H9 (cell line): ENCODE results near the gene RNF128. TPM values are rescaled to one million over a fixed set of nuclear protein-coding genes. Genes with fewer than 3 reads are reported as not detected.

Source experiments
- DNase-seq: peaks from one replicate; pipeline ENCODE4 v3.0.0-alpha.2; 2017
- H2AFZ ChIP-seq: one replicate; pipeline ENCODE4 v1.6.1; 2013; ENCODE audit warnings: mild to moderate bottlenecking, low read length, control low read depth, moderate library complexity
- H2AK5ac ChIP-seq: 2 replicates; pipeline ENCODE4 v1.6.1; 2013; ENCODE audit warnings: low read length, control low read depth, mixed read lengths; ENCODE audit not compliant: insufficient read length
- H2BK120ac ChIP-seq: one replicate; pipeline ENCODE4 v1.6.1; 2013; ENCODE audit warnings: low read depth, mild to moderate bottlenecking, low read length, control low read depth, inconsistent platforms; ENCODE audit not compliant: poor library complexity, severe bottlenecking
- H2BK12ac ChIP-seq: 2 replicates; pipeline ENCODE4 v1.6.1; 2013; ENCODE audit warnings: low read length, control low read depth, mixed read lengths, low read depth; ENCODE audit not compliant: insufficient read length
- H2BK15ac ChIP-seq: 2 replicates; pipeline ENCODE4 v1.6.1; 2013; ENCODE audit warnings: low read depth, low read length, control low read depth
- H2BK20ac ChIP-seq: one replicate; pipeline ENCODE4 v1.6.1; 2013; ENCODE audit warnings: low read depth, mild to moderate bottlenecking, low read length, control low read depth, inconsistent platforms; ENCODE audit not compliant: poor library complexity, severe bottlenecking
- H2BK5ac ChIP-seq: 2 replicates; pipeline ENCODE4 v1.6.1; 2013; ENCODE audit warnings: low read length, control low read depth, mixed read lengths; ENCODE audit not compliant: insufficient read length
- H3K14ac ChIP-seq: 2 replicates; pipeline ENCODE4 v1.6.1; 2013; ENCODE audit warnings: low read length, control low read depth; ENCODE audit not compliant: insufficient read depth
- H3K18ac ChIP-seq: 2 replicates; pipeline ENCODE4 v1.6.1; 2013; ENCODE audit warnings: low read depth, mild to moderate bottlenecking, mixed read lengths, low read length, control low read depth; ENCODE audit not compliant: insufficient read length
- H3K23ac ChIP-seq: 2 replicates; pipeline ENCODE4 v1.6.1; 2013; ENCODE audit warnings: low read length, control low read depth, mixed read lengths, low read depth; ENCODE audit not compliant: insufficient read length
- H3K23me2 ChIP-seq: 2 replicates; pipeline ENCODE4 v1.6.1; 2013; ENCODE audit warnings: low read depth, mild to moderate bottlenecking, mixed read lengths, low read length, control low read depth; ENCODE audit not compliant: insufficient read length, poor library complexity, severe bottlenecking
- H3K27ac ChIP-seq: 2 replicates; pipeline ENCODE4 v1.5.1; 2013; ENCODE audit warnings: low read length, control low read depth, mixed read lengths, low read depth; ENCODE audit not compliant: insufficient read length
- H3K27me3 ChIP-seq: 2 replicates; pipeline ENCODE4 v1.6.1; 2013; ENCODE audit warnings: low read length, control low read depth, inconsistent platforms; ENCODE audit not compliant: insufficient read depth
- H3K4ac ChIP-seq: 2 replicates; pipeline ENCODE4 v1.6.1; 2013; ENCODE audit warnings: low read depth, mild to moderate bottlenecking, control low read depth, inconsistent platforms, low read length, moderate library complexity
- H3K4me1 ChIP-seq: 2 replicates; pipeline ENCODE4 v1.6.1; 2013; ENCODE audit warnings: low read length, control low read depth, inconsistent platforms; ENCODE audit not compliant: insufficient read depth
- H3K4me2 ChIP-seq: 2 replicates; pipeline ENCODE4 v1.6.1; 2013; ENCODE audit warnings: low read length, control low read depth, mixed read lengths; ENCODE audit not compliant: insufficient read length, insufficient read depth
- H3K56ac ChIP-seq: 2 replicates; pipeline ENCODE4 v1.6.1; 2013; ENCODE audit warnings: low read depth, mild to moderate bottlenecking, mixed read lengths, low read length, control low read depth; ENCODE audit not compliant: insufficient read length
- H3K79me1 ChIP-seq: 2 replicates; pipeline ENCODE4 v1.6.1; 2013; ENCODE audit warnings: low read depth, mild to moderate bottlenecking, moderate library complexity, low read length, control low read depth, inconsistent platforms; ENCODE audit not compliant: insufficient read depth, poor library complexity, severe bottlenecking
- H3K79me2 ChIP-seq: 2 replicates; pipeline ENCODE4 v1.6.1; 2013; ENCODE audit warnings: low read length, control low read depth, inconsistent platforms; ENCODE audit not compliant: insufficient read depth
- H3K9ac ChIP-seq: 2 replicates; pipeline ENCODE4 v1.6.1; 2013; ENCODE audit warnings: low read length, control low read depth, mixed read lengths; ENCODE audit not compliant: insufficient read length; ENCODE audit errors: extremely low read depth
- H3K9me3 ChIP-seq: one replicate; pipeline ENCODE4 v1.6.1; 2013; ENCODE audit warnings: low read depth, low read length, inconsistent platforms; ENCODE audit not compliant: control insufficient read depth
- H3T11ph ChIP-seq: one replicate; pipeline ENCODE4 v1.6.1; 2013; ENCODE audit warnings: mild to moderate bottlenecking, low read length, control low read depth, inconsistent platforms
- H4K20me1 ChIP-seq: one replicate; pipeline ENCODE4 v1.6.1; 2013; ENCODE audit not compliant: control insufficient read depth, insufficient read length, insufficient read depth
- H4K5ac ChIP-seq: 2 replicates; pipeline ENCODE4 v1.6.1; 2013; ENCODE audit warnings: low read depth, mild to moderate bottlenecking, mixed read lengths, low read length, control low read depth; ENCODE audit not compliant: insufficient read length
- H4K8ac ChIP-seq: replicated peaks from 2 replicates; pipeline ENCODE4 v1.6.1; 2013; ENCODE audit warnings: low read length, control low read depth, mixed read lengths, low read depth; ENCODE audit not compliant: insufficient read length
- H4K91ac ChIP-seq: 2 replicates; pipeline ENCODE4 v1.6.1; 2013; ENCODE audit warnings: low read depth, mild to moderate bottlenecking, moderate library complexity, mixed read lengths, low read length, control low read depth; ENCODE audit not compliant: insufficient read length
- H3K27ac Mint-ChIP-seq, 3 experiments: 2 replicates in 2 of 3; 3 replicates in 1 of 3; pipeline ENCODE4 v1.8.0; 2020 to 2021; ENCODE audit warnings: mixed read lengths in 3 of 3, mild to moderate bottlenecking in 1 of 3, moderate library complexity in 1 of 3
- H3K27me3 Mint-ChIP-seq: 2 replicates; pipeline ENCODE4 v1.8.0; 2021; ENCODE audit warnings: low read depth, mild to moderate bottlenecking, moderate library complexity, mixed read lengths
- H3K36me3 Mint-ChIP-seq, 3 experiments: 2 replicates in 2 of 3; 3 replicates in 1 of 3; pipeline ENCODE4 v1.8.0; 2020 to 2021; ENCODE audit warnings: low read depth in 3 of 3, mixed read lengths in 3 of 3; ENCODE audit not compliant: insufficient read depth in 1 of 3
- H3K4me1 Mint-ChIP-seq, 2 experiments: 2 replicates each; pipeline ENCODE4 v1.8.0; 2020; ENCODE audit warnings: mixed read lengths in 2 of 2
- H3K4me3 Mint-ChIP-seq, 2 experiments: 2 replicates in 1 of 2; 3 replicates in 1 of 2; pipeline ENCODE4 v1.8.0; 2020 to 2021; ENCODE audit warnings: mild to moderate bottlenecking in 2 of 2, mixed read lengths in 2 of 2, moderate library complexity in 1 of 2
- H3K9me3 Mint-ChIP-seq, 2 experiments: 2 replicates in 1 of 2; 3 replicates in 1 of 2; pipeline ENCODE4 v1.8.0; 2020; ENCODE audit warnings: mild to moderate bottlenecking in 2 of 2, mixed read lengths in 2 of 2, moderate library complexity in 1 of 2
- WGBS: extraction: QIAGEN DNeasy Blood & Tissue Kit; methylation state at CpG from one replicate; pipeline ENCODE4 v1.1.7; 2013; ENCODE audit warnings: missing lambda C conversion rate, low lambda C conversion rate, mixed read lengths; ENCODE audit not compliant: insufficient read length; ENCODE audit errors: extremely low coverage; 5-methylcytosine and 5-hydroxymethylcytosine counted together
- total RNA-seq: library from RNA; stranded (reverse); gene quantifications from 2 replicates; pipeline ENCODE4 v1.2.1, GENCODE V29; 2021
- TF ChIP-seq, protein P1 (sequence below): fragments of 200-600 bp; sonication (generic); conservative IDR thresholded peaks from 3 replicates; pipeline ENCODE4 v1.8.0; 2021; ENCODE audit warnings: antibody characterized with exemption, mild to moderate bottlenecking

The RNF128 gene
- total RNA-seq, 1 experiment from 2014 or later = 0.13 TPM

DNA sequence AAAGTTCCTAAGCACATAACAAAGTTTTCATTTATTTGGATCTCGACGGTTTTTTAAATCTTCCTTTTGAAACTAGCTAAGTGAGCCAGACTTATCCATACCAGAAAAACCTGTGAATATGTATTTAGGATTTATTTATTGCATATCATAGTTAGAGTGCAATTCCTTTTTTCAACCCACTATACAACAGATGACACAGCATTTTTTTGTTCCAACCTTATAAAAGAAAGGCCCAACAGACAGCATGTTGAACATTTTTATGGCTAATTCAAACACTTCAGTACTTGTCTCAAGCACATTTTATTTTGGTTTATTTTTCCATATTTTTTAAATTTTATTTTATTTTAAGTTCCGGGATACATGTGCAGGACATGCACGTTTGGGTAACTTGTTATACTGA lies 15.1 kb upstream of the RNF128 start:
- no peak overlapping the region for H3K4me2 ChIP-seq
- no peaks in the 10 kb centered on the region for H3K27me3 ChIP-seq
- no peak overlapping the region for H3K27ac ChIP-seq
- H3K14ac ChIP-seq = no peak overlapping the region
- peaks cover 0 to 46% of the 10 kb centered on the region in 2 experiments; a peak in 2 of 5 replicates for H3K9me3 Mint-ChIP-seq
- H2BK15ac ChIP-seq = no peak overlapping the region
- H3K9ac ChIP-seq = no peak overlapping the region
- no peak overlapping the region for H2BK5ac ChIP-seq
- no peaks in the 10 kb centered on the region for H3K79me2 ChIP-seq
- H2AFZ ChIP-seq = no peak overlapping the region
- H3K9me3 ChIP-seq = no peaks in the 10 kb centered on the region
- no peak overlapping the region for H4K5ac ChIP-seq
- no peak overlapping the region for H4K8ac ChIP-seq
- no peaks in the 10 kb centered on the region for H3K23me2 ChIP-seq
- TF ChIP-seq, protein P1, sequence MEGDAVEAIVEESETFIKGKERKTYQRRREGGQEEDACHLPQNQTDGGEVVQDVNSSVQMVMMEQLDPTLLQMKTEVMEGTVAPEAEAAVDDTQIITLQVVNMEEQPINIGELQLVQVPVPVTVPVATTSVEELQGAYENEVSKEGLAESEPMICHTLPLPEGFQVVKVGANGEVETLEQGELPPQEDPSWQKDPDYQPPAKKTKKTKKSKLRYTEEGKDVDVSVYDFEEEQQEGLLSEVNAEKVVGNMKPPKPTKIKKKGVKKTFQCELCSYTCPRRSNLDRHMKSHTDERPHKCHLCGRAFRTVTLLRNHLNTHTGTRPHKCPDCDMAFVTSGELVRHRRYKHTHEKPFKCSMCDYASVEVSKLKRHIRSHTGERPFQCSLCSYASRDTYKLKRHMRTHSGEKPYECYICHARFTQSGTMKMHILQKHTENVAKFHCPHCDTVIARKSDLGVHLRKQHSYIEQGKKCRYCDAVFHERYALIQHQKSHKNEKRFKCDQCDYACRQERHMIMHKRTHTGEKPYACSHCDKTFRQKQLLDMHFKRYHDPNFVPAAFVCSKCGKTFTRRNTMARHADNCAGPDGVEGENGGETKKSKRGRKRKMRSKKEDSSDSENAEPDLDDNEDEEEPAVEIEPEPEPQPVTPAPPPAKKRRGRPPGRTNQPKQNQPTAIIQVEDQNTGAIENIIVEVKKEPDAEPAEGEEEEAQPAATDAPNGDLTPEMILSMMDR = no peak
- H2AK5ac ChIP-seq = no peak overlapping the region
- H4K91ac ChIP-seq = no peak overlapping the region
- no peak overlapping the region for H3K4me3 Mint-ChIP-seq
- no peak overlapping the region for H3K27ac Mint-ChIP-seq
- no peak overlapping the region for H3K18ac ChIP-seq
- H2BK12ac ChIP-seq = no peak overlapping the region
- H2BK120ac ChIP-seq = no peak overlapping the region
- no peak overlapping the region for H3T11ph ChIP-seq
- no peak overlapping the region for H2BK20ac ChIP-seq
- no peaks in the 10 kb centered on the region for H3K79me1 ChIP-seq
- H4K20me1 ChIP-seq = no peaks in the 10 kb centered on the region
- no peak overlapping the region for H3K23ac ChIP-seq
- no peaks in the 10 kb centered on the region for H3K4me1 Mint-ChIP-seq
- no peaks in the 10 kb centered on the region for H3K4me1 ChIP-seq
- H3K27me3 Mint-ChIP-seq = peaks cover 2% of the 10 kb centered on the region
- WGBS = no CpG with 5 or more reads among the region's 4 CpGs
- no peak overlapping the region for H3K56ac ChIP-seq
- no peak overlapping the region for H3K4ac ChIP-seq
- no peak for DNase-seq
- H3K36me3 Mint-ChIP-seq = no peaks in the 10 kb centered on the region; a peak in 1 of 7 replicates
